HAP-1 (cell line): ENCODE results near the gene GLT1D1.
"Not testable (repeated sequence)": the region's sequence is repeated elsewhere in the genome, so short reads cannot be mapped to it uniquely, and the experiment has no call there.

ENCODE experiments used
- DNase-seq, 2 experiments: peaks; one replicate each; pipeline ENCODE4 v3.0.0-alpha.2; 2016 to 2020; ENCODE audit warnings: low spot score in 2 of 2
- H3K27me3 ChIP-seq: fragments of 250-450 bp; sonication (Bioruptor Pico); 2 replicates; pipeline ENCODE4 v1.5.1; 2020; ENCODE audit warnings: low read depth, mild to moderate bottlenecking, moderate library complexity
- H3K36me3 ChIP-seq: fragments of 250-450 bp; sonication (Bioruptor Pico); replicated peaks from 2 replicates; pipeline ENCODE4 v1.5.1; 2020; ENCODE audit warnings: mild to moderate bottlenecking
- H3K4me1 ChIP-seq: fragments of 250-450 bp; sonication (Bioruptor Pico); 2 replicates; pipeline ENCODE4 v1.5.1; 2020; ENCODE audit warnings: mild to moderate bottlenecking
- H3K4me3 ChIP-seq: fragments of 250-450 bp; sonication (Bioruptor Pico); 2 replicates; pipeline ENCODE4 v1.5.1; 2020; ENCODE audit warnings: mild to moderate bottlenecking, moderate library complexity
- H3K9me3 ChIP-seq: fragments of 250-450 bp; sonication (Bioruptor Pico); 2 replicates; pipeline ENCODE4 v1.5.1; 2020; ENCODE audit warnings: mild to moderate bottlenecking, moderate library complexity
- in situ Hi-C: fragments of 300-500 bp; cut with MboI; formaldehyde crosslinking; loops from 3 replicates; pipeline ENCODE4 v1.14.3; 2020; ENCODE audit warnings: low sequenced_read_pairs, inconsistent platforms, mixed read lengths

GLT1D1 gene

DNA sequence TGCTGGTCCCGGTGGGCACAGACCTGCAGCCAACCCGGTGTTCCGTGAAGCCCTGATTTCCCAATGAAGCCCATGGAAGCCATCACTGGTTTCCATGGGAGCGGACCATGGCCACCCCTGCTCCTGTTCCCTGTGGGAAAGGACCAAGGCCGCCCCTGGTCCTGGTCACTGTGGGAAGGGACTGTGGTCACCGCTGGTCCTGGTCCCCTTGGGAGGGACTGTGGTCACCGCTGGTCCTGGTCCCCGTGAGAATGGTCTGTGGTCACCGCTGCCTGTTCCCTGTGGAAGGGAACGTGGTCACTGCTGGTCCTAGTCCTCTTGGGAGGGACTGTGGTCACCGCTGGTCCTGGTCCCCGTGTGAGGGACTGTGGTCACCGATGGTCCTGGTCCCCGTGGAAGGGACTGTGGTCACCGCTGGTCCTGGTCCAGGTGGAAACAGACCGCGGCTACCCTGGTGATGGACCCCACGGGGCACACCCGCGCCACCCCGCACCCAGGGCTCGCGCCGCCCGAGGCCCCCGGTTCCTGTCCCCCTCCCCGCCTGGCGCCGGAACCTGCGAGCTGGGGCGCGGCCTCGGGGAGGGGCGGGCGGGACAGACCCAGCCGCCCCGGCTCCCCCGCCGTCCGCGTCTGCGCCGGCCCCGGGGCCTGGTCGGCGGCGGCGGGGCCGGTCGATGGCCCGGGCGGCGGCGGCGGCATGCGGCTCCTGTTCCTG is at the start of gene GLT1D1:
Gene GLT1D1, plus strand, starts transcription at position 594 of the 715 bp plus-strand sequence. Its CDS starts 104 bp downstream, at position 698.
- DNase-seq, result no peak
- in situ Hi-C loops, result no loop called here
- Histone ChIP-seq H3K36me3 (no peaks in the 10 kb centered on the region), H3K4me3 (no peak within 1 kb of the TSS), H3K27me3 (no peaks in the 10 kb centered on the region), H3K9me3 (no peaks in the 10 kb centered on the region), H3K4me1 (no peaks in the 10 kb centered on the region)

DNA sequence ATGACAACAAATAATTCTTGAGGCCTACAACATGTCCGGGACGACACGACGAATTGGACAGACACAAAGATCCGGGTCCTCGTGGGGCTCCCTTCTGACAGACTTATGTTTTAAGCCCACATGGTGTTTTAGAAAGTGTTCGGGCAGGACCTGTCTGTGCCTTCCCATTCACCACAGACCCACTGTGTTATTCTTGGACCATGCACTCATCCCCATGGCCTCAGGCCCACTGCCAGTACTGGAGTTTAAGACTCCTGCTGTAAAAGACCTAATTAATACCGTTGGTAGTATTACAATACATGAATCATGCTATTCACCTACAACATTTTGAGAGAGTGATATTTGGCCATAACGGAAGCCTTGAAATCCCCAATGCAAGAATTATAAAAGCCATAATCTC is 49.5 kb upstream of the GLT1D1 start:
- H3K27me3 ChIP-seq, result no peaks in the 10 kb centered on the region
- DNase-seq, result no peak
- no peak overlapping the region for H3K4me3 ChIP-seq
- no peaks in the 10 kb centered on the region for H3K4me1 ChIP-seq
- in situ Hi-C loops, result no loop called here
- no peaks in the 10 kb centered on the region for H3K9me3 ChIP-seq
- H3K36me3 ChIP-seq, result peaks cover 46% of the 10 kb centered on the region

DNA sequence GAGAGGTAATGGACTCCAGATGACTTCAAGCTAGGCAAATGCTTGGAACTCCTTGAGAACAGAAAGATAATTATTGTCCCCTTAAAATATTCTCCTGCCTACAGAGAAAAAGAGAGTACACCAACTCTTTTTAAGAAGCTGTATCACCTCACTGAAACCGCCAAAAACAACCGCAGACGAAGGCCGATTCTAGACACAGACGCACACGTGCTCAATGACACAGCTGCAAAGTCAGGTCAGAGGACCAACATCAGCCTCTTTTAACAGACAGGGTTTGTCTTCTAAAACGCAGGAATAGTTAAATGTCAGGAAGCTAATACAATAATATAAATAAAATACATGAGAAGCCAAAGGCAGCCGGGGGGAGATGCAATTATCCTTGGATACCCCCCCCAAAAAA is 48.5 kb upstream of the GLT1D1 start:
- H3K9me3 ChIP-seq, result no peaks in the 10 kb centered on the region
- H3K4me3 ChIP-seq, result no peak overlapping the region
- H3K4me1 ChIP-seq, result no peaks in the 10 kb centered on the region
- in situ Hi-C loops, result no loop called here
- DNase-seq, result no peak
- no peaks in the 10 kb centered on the region for H3K27me3 ChIP-seq
- H3K36me3 ChIP-seq, result peaks cover 49% of the 10 kb centered on the region

DNA sequence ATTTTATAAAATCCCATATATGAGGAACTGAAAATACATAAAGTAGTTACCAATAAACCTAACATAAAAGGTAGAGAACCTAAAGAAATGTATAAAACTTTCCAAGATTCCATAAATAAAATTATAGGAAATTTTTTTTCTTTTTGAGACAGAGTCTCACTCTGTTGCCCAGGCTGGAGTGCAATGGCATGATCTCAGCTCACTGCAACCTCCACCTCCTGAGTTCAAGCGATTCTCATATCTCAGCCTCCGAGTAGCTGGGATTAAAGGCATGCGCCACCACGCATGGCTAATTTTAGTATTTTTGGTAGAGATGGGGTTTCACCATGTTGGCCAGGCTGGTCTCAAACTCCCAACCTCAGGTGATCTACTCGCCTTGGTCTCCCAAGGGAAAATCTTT is 47.9 kb upstream of the GLT1D1 start:
- in situ Hi-C loops, H3K9me3 ChIP-seq, H3K4me3 ChIP-seq, H3K27me3 ChIP-seq, H3K4me1 ChIP-seq, DNase-seq: not testable (repeated sequence)
- H3K36me3 ChIP-seq, result peaks cover 46% of the 10 kb centered on the region

DNA sequence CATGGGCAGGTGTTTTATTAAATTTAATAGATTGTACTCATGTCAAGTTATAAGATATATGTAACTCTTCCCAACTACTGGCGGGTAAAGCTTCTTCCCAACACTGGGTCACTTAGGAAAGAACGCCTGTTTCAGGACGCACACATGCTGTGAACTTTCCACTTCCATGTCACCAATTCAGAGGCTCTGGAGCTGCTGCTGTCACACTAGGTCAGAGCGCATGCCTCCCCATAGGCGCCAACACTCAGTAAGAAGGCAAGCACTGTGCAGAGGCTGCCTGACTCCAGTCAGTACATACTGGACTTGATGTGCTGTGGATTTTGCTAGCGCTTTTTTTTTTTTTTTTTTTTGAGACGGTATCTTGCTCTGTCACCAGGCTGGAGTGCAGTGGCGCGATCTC is 46.7 kb upstream of the GLT1D1 start:
- H3K36me3 ChIP-seq, result peaks cover 42% of the 10 kb centered on the region
- H3K4me3 ChIP-seq, result no peak overlapping the region
- peaks cover 4% of the 10 kb centered on the region for H3K4me1 ChIP-seq
- no peaks in the 10 kb centered on the region for H3K9me3 ChIP-seq
- DNase-seq, result no peak
- H3K27me3 ChIP-seq, result no peaks in the 10 kb centered on the region
- in situ Hi-C loops, result no loop called here

DNA sequence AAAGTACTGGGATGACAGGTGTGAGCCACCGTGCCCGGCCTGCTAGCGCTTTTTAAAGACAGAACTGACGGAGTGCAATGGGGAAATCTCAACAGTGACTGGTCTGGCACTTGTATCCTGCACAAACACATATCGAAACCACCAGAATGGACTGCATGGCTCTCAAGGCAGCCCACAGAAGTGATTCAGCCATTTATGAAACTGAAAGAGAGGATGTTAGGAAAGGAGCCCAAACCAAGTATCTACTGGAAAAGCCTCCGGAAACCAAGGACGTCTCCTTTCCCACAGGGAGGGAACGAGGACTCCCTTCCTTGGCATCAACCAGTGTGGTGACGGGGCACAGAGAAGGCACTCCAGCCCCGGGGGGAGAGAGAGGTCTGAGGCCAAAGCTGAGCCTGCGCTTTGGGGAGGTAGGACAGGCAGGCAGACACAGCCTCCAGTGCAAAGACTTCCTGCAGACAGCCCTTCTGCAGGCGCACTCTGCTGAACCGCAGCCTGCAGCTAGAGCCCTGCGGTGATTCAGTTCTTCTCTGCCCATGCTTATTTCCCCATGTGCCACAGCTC is 46.0 kb upstream of the GLT1D1 start:
- peaks cover 9% of the 10 kb centered on the region for H3K4me1 ChIP-seq
- no peak for DNase-seq
- H3K27me3 ChIP-seq, result no peaks in the 10 kb centered on the region
- no peaks in the 10 kb centered on the region for H3K9me3 ChIP-seq
- H3K36me3 ChIP-seq, result peaks cover 42% of the 10 kb centered on the region
- in situ Hi-C loops, result no loop called here
- H3K4me3 ChIP-seq, result no peak overlapping the region

DNA sequence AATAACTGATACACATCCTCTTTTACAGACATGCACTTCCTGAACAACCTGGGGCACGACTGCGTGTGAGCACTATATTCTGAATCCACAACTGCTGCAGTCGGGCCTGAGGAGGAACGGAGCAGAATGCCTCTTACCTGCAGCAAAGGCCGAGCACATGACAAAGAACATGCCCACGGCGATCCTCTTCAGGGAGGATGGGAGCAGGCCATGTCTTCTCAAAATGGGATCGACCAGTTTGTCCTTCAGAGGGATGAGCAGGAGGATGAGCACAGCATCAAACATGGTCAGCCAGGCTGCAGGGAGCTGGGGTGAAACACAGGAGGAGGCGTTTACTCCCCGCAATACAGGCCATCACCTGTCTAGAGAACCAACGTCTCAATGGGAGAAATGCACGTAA is 44.6 kb upstream of the GLT1D1 start:
- H3K36me3 ChIP-seq, result peaks cover 48% of the 10 kb centered on the region
- no peaks in the 10 kb centered on the region for H3K9me3 ChIP-seq
- peaks cover 9% of the 10 kb centered on the region for H3K4me1 ChIP-seq
- in situ Hi-C loops, result no loop called here
- H3K4me3 ChIP-seq, result no peak overlapping the region
- DNase-seq, result no peak
- H3K27me3 ChIP-seq, result no peaks in the 10 kb centered on the region

DNA sequence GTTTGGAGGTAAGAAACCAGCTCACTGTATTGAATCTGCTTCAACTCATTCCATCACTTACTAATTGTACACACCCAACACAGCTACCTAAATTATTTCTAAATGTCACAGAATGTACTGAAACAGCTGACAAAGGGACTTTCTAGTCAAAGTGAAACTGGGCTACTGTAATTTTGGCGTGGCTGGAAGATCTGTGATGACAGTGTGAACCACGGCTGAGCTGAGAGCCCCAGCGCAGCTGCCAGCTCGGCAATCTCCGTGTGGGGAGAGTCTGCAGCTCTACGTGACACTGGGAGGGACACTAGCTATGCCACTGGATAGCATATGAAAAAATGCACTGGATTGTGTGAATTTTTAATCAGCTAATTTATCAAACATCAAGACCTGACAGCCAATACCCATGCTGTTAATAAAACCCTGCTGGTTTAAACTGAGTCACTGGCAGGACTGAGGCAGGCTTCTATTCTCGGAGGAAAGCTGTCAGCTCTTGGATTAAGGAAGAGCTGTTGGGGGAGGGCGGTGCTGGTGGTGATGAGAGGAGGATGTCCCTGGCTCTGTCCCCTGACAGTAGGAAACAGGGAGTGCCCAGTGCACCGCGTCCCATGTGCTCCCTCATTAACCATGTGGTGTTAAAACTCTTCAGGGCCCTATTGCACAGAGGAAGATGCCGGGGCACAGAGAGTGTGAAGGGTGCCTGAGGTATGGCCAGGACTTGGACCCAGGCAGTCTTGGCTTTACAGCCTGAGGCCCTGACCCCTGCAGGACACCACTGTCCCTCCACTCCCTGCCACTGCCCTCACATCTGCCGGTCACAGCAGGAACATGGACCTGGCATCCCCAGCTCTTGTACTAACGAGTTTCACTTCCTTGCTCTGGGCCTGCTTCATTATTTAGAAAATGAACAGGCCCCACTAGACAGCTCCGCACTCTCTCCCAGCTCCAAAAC is 42.8 kb upstream of the GLT1D1 start:
- Histone ChIP-seq H3K4me3 (no peak overlapping the region), H3K4me1 (peaks cover 9% of the 10 kb centered on the region), H3K9me3 (no peaks in the 10 kb centered on the region), H3K36me3 (peaks cover 52% of the 10 kb centered on the region), H3K27me3 (no peaks in the 10 kb centered on the region)
- DNase-seq, result no peak
- in situ Hi-C loops, result no loop called here

DNA sequence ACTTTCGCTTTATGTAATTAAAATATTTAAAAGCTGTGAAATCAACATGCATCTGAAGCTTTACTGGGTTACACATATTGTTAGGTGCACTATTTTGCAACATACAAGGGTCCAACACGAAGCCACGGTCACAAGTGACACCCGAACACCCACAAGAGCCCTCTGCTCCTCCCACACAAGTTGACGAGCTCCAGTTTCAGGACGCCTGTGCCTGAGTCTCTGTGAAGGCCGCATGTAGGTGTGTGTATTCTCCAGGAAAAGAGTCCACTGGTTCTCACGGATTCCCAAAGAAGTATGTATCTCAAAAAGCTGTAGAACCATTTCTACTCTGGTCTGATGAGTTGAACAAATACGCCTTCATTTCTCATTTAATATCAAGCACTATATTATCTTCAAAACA is 41.5 kb upstream of the GLT1D1 start:
- in situ Hi-C loops, result no loop called here
- H3K9me3 ChIP-seq, result no peaks in the 10 kb centered on the region
- peak; percentile 46 to 47 for DNase-seq
- H3K4me1 ChIP-seq, result peaks cover 9% of the 10 kb centered on the region
- no peaks in the 10 kb centered on the region for H3K27me3 ChIP-seq
- H3K36me3 ChIP-seq, result peaks cover 48% of the 10 kb centered on the region
- no peak overlapping the region for H3K4me3 ChIP-seq

DNA sequence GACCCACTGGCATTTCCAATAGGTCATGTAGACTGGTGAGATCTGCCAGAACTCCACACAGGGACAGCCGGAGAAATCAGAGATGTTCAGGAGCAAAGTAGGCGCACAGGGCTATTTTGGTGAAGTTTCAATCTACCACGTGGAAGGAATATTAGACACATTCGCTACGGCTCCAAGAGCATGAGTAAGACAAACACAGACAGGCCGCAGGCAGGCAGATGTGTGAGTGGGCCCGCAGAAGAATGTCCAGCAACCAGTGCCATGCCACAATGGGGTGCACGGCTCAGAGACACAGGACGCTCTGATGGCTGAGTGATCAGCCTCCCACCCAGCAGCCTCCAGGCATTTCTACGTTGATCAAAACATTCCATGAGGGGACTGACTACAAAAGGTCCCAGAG is 39.9 kb upstream of the GLT1D1 start:
- in situ Hi-C loops, result no loop called here
- no peak for DNase-seq

DNA sequence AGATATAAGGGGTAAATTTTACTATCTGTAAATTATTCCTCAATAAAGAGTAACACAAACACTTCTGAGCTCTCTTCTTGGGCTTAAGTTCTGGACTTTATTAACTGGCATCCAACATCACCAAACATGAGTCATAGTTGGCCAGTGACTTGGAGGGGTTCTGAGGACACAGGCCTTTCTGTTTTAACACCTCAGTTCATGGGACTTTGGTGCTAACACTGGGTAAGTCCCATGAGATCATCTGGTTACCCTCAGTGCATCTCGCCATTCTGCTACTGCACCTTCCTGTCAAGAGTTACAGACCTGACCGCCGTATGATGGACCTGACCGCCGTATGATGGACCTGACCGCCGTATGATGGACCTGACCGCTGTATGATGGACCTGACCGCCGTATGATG is 39.4 kb upstream of the GLT1D1 start:
- Histone ChIP-seq H3K27me3 (no peaks in the 10 kb centered on the region), H3K9me3 (no peaks in the 10 kb centered on the region), H3K4me3 (no peak overlapping the region), H3K4me1 (peaks cover 9% of the 10 kb centered on the region), H3K36me3 (peaks cover 31% of the 10 kb centered on the region)
- in situ Hi-C loops, result no loop called here
- no peak for DNase-seq

More for the DNA sequence above, 39.9 kb upstream of the GLT1D1 start:
- Histone ChIP-seq H3K36me3 (peaks cover 36% of the 10 kb centered on the region), H3K4me3 (no peak overlapping the region), H3K27me3 (no peaks in the 10 kb centered on the region), H3K4me1 (peaks cover 9% of the 10 kb centered on the region), H3K9me3 (no peaks in the 10 kb centered on the region)

DNA sequence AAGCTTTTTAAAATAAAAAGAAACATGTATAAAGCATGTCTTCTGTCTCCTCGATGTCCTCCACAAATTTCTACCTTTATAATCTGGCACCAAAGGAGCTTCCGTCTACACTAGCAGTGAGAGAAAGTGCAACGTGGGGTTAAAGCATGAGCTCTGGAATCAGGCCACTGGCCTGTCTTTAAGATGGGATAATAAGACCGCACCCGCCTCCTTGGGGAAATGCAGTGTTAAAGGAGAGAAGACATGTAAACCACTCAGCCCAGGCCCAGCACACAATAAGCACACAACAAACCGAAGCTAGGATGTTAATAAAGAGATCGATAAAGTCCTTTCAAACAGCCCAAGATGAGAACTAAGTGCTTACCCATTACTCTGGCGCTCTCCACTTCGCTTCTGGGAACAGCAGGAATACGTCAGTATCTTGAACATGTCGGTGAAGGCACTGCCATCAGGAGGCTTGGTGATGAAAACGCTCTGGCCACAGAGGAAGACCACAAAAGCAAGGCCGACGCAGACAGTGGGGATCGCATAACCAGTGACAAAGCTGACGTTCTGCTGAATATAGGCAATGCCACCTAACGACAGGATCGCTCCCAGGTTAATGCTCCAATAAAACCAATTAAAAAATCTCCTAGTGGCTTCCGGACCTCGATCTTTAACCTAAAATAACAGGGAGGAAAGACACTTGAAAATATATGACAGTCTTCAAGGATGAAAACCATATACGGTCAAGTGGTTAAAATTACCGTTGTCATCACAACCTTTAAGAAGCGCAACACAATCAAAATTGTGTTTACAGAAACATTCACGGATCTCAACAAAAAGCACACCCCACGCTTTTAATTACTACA is 38.6 kb upstream of the GLT1D1 start:
- in situ Hi-C loops, result no loop called here
- Histone ChIP-seq H3K4me3 (no peak overlapping the region), H3K27me3 (no peaks in the 10 kb centered on the region), H3K4me1 (peaks cover 9% of the 10 kb centered on the region), H3K36me3 (peaks cover 30% of the 10 kb centered on the region), H3K9me3 (no peaks in the 10 kb centered on the region)
- no peak for DNase-seq
